HG02759 (cell line): ENCODE measurements around the gene BTBD9.

Experiments
- ATAC-seq: cut with Tn5 transposase; IDR thresholded peaks from one replicate; pipeline ENCODE4 v1.9.1; 2021; ENCODE audit warnings: mild to moderate bottlenecking, moderate library complexity; ENCODE audit not compliant: unreplicated experiment

The BTBD9 gene

DNA sequence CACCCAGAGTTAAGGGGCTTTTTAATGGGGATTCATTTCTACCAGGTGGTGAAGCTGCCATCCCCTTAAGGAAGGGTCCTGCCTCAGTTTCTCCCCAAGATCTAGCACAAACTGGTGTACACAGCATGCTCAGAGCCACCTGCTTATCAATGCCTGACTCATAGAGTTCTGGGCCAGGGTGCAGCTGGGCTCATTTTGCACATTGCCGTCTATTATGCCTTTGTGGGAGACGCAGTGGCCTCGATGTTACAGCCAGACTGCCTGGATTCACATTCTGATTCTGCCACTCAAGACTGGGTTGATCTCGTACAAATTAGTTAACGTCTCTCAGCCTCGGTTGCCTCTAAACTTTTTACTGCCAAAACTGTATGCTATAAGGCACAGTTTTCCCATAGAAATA lies 454.5 kb downstream of the BTBD9 start:
- ATAC-seq: no peak

DNA sequence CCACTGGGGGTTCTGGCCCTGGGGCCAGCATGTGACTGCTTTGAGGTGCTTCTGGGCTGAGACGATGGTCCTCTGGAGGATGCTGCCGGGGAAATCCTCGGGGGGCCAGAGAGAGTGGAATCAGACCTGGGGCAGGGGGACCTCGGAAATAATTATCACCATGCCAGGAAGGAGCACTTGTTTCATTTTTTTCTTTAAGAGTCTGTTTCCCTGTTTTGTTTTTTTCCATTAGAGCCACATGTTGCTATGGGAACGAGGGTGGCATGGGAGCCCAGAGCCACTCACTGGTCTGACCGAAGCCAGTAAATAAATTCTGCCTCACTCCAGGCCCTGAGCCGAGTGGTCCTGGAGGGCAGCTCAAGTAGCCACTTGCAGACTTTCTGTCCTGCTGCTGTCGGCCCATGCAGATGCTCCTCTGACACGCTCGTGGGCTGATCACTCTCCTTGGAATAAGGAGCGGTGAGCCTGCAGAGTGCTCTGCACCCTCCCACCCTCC lies 455.1 kb downstream of the BTBD9 start:
- no peak for ATAC-seq

DNA sequence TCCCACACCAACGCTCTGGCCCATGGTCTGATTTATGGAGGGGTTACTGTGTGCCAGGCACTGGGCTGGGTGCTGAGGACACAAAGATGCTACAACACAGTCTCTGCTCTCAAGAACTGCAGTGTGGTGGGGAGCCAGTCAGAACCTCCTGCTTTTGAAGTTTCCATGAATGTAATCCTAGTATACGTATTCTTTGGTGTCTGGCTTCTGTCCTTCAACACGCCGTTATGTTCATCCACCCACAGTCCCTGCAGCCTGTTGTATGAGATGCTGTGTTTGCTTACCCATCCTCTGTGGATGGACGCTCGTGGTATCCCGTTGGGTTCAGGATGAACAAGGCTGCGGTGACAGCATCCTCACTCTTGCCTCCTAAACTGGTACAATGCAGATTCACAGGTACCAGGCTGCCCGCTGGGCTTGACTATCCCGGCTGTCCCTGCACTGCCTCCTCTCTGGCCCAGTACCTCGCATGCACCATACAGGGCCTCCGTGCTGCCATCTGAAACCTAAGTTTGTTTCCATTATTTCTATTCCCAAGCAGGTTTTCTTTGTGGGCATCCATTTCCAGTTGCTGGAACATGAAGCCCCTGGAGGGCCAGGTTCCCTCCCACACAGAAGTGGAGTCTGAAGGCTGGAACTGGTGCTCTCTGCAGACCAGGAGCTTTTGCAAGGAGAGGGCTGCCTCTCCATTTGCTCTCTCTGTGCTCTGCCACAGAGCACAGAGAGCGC lies 455.7 kb downstream of the BTBD9 start:
- ATAC-seq: no peak

DNA sequence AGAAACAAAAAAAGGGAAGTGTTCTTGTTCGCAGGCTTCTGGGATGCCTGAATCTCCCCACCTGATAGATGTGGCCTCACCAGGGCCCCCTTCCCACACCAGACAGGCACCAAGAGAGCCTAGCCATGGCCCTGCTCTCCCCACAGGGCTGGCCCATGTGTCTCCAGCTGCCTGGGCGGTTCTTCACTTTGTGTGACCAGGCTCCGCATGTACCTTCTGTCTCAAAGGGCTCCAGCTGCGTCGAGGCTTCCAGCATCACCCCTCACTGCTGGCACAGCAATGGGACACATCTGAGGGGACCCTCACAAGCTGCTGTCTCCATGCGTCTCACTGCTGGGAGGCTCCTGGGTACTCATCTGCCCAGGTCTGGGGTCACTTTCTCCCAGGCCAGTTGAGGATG lies 457.3 kb downstream of the BTBD9 start:
- ATAC-seq: no peak

DNA sequence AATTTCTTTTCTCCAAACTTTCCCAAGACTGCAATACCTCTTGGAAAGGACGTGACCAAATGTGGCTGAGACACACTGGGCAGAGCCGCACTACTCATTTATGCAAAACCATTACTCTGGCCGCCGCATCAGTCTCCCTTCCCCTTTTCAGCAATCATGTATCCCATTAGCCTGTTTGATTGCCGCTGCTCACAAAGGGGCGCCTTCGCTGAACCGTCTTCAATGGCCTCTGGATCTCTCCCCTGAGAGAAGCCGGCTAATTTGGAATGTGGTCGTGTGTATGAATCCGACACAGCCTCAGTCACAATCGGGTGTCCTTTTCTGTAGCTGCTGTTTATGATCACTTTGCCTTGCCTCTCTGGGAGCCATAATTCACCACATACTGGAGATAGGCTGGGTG lies 459.1 kb downstream of the BTBD9 start:
- ATAC-seq: no peak

DNA sequence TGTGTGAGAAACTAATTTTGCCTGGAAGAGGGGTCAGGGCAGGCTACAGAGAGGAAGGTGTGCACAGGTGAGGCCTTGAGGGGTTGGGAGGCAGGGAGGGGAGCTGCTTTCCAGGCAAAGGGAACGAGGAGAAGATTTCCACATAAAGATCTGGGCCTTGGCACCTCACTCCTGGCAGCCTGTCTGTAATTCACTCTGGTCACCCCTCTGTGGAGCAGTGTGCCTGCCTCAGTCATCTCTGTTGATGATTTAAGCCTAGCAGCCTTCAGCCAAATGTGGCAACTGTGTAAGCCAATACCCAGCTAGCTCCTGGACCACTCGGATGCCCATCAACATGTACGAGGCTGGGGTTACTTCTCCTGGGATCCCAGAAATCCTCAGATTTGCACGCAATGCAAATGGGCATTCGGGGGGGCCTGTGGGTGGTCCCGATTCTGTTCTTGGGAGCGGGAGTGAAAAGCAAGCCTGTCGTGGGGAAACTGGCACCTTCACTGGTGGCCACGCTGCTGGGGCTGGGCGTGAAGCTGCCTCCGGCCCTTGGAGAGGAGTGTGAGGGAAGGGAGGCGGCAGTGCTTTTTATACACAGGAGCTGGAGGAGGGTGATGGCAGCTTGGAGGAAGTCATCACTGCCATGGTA lies 459.8 kb downstream of the BTBD9 start:
- ATAC-seq: no peak

DNA sequence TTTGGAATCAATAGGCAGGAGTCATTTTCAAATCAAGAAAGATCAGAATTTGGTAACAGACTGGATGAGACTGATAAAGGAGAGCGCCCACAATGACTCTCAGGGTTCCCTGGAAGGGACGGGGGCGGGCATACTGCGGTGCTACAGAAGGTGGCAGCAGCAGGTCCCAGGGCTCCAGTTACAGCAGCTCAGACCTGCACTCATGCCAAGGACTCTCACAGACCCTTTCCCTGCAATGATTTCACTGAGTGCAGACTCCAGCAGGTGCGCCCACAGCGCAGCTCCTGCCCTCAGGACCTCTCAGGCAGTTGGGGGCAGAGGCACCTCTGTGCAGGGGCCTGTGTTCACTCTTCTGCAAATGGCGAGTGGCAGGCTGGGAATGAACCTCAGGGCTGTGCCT lies 460.4 kb downstream of the BTBD9 start:
- no peak for ATAC-seq

DNA sequence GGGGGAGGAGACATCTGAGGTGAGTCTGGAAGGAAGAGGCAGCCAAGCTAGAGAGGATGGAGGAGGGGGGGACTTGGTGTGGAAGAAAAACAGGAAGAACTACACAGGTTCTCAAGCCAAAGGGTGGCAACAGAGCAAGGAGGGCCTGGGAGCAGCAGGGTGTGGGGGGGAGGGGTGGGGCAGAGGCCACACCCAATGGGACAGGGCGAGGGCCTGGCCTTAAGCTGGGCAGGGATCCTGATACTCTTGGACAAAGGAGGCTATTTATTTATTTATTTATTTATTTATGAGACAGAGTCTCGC lies 461.2 kb downstream of the BTBD9 start:
- no peak for ATAC-seq

DNA sequence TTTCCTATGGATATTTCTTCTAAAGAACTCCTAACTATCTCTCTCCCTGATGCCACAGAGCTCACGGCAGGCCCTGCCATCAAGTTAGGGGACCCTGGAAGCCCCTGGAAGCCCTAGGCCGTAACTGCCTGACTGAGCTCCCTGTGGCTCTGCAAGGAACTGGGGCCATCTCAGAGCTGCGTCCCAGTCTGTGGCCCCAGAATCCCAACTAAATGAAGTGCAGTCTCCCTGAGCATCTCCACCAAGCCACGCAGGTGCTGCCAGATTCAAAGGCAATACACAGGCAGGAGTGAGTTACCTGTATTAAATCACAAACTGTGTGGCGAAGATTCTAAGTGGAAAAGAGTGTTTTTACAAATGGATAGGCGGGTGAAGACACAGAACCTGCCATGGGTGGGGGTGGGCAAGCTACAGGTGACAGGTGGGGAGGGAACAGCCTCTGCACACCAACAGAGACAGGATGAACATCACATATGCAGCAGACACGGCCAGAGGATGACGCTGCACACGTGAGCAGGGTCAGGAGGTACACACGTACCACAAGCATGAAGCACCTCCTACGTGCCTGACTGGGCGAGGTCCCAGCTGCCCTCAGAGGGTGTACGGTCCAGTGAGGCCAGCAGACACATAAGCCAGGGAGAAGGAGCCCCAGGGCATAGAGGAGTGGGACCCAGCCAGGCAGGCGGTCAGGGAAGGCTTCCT lies 461.7 kb downstream of the BTBD9 start:
- ATAC-seq: no peak

DNA sequence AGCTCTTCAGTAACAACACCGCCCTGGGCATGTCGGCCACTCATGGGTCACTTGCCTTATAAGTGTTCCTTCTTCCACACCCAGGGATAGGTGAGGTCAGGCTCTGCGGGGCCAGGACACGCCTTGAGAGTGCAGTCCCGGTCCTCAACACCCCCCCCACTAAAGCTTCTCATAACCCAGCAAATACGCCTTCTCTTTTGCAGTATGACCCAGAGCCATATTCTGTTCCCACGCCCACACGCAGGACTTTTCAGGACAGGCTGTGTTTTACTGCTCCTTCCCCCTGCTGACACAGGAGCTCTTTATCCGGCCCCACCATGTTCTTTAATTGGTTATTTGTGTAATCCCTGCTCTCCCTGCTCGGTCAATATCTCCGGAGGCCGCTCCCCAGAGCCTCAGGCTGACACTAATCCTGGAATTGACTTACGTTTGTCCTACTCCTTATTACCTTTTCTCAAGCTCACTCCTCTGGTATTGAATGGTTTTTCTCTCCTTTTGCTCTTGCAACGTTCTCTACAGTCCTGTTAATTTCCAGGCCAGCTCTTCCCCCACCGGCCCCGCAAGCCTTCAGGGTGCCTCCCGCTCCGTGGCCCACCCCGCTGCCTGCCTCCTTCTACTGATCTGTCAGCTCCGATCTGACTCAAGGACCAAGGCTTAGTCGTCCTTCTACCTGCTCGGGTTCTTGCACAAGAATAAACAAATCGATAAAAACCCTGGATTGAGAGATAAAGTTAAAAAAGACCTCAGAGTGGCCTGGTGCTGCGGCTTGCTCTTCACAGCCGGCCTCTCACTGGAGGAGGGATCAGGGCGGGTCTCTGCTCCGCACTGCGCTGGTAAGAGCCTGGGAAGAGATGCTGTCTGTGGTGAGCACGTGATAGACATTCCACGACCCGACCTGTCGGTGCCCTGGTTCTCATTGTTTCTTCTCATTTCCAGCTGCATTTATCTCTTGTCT lies 462.7 kb downstream of the BTBD9 start:
- no peak for ATAC-seq

DNA sequence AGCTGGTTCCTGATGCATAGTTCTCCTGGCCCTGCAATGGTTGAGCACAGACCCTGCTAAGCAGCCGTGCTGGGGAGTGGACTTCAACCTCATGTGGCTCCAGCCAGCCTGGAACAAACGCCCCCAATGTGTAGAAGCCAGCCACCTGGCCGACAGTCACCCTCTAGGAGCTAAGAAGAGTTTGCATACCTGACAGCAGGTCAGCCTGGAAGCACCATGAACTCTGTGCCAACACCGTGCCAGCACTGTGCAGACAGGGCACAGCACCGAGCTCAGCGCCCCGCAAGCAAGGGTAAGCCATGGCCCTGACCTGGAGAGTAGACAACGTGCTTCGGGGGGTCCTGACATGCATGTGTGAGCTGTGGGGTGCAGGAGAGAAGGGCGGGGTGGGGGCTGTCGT lies 463.9 kb downstream of the BTBD9 start:
- ATAC-seq: no peak

DNA sequence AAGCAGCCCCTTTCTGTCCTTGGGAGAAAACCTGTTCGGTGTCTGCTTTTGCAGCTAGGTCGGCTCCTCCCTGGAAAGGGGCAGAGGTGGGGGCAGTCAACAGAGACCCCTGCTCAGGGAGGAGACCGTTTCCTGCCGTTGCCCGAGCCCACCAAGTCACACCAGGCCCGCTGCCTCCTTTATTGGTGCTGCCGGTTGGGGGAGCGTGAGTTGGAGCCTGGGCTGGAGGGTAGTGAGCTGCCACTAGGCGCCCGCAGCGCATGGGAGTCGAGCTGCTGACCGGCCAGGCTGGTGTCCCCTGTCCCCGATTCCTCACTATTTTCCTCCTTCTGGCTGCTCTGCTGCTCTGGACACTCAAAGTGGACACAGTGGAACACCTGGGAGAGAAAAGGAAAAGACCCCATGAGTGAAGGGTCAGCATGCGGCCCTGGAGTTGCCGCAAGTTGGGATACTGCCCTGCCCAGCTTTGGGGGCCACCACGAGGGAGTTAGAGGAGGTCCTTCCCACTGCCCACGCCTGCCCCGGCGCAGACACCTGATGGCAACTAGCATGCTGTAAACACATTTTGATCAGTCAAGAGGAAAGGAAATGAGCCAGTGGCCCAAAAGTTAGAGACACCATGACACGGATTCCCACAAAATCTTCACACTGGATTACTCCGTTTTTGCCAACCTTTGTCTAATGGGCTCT lies 464.8 kb downstream of the BTBD9 start:
- ATAC-seq: no peak

DNA sequence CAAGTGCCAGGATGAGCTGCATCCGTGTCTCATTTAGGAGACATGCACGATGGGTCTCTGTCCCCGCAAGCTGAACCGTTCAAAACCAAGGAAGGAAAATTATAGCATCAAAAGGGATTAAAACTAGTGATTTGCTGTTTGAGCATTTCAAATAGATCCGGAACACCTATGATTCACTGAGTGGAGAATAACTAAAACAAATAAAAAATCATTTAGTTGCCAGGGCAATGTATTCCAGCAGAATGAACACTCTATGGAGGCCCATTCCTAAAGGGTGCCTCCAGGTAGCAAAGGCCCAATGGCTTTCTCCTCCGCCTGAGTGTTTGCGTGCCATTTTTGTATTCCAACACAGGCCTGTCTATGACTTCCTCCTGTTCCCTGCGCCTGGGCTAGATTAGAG lies 465.4 kb downstream of the BTBD9 start:
- ATAC-seq: no peak

DNA sequence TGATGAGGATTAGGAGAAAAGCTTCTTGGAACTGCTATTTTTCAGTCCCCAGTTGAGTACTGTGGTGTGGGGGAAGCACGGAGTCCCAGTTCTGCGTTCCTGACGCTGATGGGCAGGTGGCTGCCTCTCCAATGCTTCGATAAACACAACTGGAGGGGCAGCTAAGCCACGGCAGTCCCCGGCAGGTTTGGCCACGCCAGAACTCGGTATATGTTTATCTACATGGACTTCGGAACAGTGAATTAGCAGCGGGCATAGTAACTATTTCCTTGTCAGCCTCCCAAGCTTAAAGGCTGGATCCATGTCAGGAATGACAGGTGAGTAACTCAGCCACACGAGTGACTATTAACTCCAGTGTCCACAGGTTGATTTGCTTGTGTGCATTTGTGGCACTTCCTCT lies 465.8 kb downstream of the BTBD9 start:
- ATAC-seq: no peak

DNA sequence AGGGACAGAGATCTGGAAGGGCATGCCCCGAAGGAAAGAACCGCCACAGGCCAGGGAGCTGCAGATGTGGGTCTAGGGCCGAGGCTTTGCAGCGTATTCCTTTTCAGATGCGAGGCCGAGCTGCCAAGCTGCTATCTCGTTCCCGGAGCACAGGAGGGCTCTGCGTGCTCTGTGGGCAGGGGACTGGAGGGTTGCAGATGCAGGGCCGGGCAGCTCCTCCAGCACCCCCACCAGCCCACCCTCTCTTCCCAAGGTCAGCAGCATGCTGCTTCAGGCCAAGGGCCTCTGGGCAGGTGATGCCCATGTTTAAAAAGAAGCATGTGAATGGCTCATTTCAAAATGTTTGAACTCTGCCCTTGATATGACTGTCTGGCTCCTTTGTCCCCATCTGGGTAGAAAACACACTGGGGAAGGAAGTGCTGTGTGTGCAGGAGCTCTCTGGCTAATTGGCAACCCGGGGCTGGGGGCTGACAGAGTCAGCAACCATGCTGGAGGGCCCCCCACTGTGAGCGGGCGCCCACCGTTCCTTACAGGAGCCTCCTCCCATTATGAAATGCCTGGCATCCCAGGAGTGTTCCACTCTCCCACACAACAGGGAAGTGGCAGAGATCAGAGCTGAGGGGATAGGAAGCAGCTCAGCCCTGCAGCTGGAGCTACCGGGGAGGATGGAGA lies 466.9 kb downstream of the BTBD9 start:
- no peak for ATAC-seq

DNA sequence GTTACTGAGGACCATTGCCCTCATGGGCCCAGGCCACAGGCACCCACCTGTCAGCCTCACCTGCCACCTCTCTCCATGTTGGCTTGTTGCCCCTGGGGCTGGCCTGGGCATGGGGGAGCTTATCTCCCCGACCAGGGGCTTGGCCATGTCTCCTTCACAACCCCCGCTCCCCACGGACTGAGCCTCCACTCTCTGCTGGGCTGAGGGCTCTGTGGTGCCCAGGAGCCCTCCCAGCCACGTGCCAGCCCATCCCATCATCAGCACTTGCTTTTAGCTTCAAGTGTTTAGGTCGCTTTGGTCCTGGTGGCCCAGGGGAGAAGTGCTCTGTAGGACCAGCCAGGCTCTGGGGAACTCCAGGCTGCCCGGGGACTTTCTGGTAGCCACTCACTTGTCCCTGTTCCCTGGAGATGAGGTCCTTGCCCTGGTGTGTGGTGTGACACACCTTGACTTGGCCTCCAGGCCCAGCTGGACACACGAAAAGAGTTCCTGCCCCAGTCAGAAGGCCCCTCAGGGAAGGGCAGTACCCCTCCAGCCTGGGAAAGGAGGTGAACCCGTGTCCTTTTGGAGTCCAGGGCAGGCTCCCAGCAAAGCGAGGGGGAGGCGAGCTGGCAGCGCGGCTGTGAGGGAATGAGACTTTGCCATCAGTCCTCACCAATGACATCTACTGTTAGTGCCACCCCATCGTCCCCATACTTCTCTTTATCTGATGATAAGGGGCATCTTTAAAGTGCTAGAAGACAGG lies 467.6 kb downstream of the BTBD9 start:
- ATAC-seq: no peak

DNA sequence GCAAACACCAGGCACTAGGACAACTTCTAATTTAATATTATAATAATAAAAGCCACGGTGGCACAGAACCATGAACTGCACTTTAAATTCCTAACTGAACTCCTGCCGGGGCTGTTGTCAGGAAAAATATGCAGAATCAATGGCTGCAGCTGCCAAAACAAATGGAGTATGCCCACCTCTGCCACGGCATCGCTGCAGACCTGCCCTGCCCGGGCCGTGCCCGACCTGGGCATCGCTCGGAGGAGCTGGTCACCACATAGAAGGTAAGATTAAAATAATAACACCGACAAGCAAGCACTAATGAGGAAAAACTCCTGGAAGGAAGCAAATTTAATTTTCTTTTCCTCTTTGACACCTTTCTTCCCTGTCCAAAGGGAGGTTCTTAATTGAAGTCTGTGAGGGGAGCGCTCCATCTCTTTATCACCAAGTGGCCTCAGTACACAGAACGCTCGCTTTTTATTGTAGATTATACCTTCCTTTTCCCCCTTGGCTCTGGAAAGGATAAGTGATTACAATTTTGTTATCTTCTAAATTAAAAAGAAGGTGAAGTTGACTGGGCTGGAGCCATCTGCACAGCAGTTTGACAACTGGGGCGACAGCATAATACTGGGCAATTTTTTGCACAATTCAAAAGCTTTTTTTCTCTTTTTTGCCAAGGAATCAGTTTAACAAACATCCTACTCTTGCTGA lies 468.9 kb downstream of the BTBD9 start:
- ATAC-seq: no peak

DNA sequence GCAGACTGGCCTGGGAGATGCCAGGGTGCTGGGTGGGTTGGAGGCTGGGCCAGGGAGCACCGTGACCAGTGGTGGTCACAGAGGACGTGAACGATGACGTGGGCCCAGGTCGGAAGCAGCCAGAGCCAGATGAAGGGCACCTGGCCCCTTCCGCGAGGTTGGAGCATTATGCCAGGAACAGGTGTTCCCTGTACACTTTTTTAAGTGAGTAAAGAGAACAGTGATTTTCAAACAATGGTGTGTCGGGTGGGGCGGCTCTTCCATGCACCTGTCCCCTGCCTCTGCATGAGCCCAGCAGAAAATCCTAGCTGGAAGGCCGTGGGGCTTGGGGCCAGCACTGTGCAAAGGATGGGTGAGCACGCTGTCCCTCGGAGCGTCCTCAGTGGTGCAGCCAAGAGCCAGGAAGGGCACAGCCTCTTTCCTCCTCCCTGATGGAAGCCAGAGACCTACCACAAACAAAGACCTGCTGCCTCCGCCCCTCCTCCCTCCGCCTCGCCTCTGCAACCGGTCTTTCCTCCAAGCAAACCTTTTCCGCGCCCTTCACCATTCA lies 469.7 kb downstream of the BTBD9 start:
- ATAC-seq: no peak
